Fibroblast of skin of scalp (primary cell): ENCODE data around the gene DLEC1.
A peak's percentile ranks its signal among the peaks of the same experiment; 100 is the strongest.

Experiments used
- DNase-seq: peaks from one replicate; pipeline ENCODE4 v3.0.0-alpha.2; 2013

Gene DLEC1

GRCh38 chr3:38109580-38110313 lies 70.7 kb downstream of the DLEC1 start:
- no peak for DNase-seq

GRCh38 chr3:38110314-38111050 lies 71.5 kb downstream of the DLEC1 start:
- DNase-seq = no peak

- no peak for DNase-seq
Observed at GRCh38 chr3:38111201-38111600, 72.2 kb downstream of the DLEC1 start.

DNA sequence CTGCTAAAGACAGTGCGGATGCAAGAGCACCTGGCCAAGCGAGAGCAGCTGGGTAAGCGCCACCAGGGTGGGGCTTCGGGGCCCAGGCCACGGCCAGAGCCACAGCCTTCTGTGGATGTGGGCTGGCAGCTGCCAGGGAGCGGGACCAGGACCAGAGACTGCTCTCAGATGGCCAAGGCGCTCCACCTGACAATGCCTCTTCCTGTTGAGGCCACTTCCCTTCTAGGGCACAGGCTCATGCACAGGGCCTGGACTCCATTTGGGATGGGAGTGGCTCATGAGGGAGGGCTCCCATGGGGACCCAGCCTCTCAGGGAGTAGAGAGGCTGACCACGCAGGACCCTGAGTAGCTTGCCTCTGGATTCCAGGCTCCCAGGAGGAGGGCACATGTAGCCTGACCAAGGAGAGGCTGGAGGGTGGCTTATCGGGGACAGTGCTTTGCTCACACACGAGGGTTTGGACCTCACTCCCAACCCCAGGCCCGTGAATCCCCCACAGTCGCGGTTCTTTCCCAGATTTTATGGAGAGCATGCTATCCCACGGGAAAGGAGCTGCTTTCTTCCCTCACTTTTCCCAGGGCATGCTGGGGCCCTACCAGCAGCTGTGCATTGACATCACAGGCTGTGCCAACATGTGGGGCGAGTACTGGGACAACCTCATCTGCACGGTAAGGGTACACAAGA lies 72.8 kb downstream of the DLEC1 start:
- no peak for DNase-seq

- no peak for DNase-seq
Observed at GRCh38 chr3:38112378-38112761, 73.4 kb downstream of the DLEC1 start.

GRCh38 chr3:38114052-38114874 lies 75.3 kb downstream of the DLEC1 start:
- DNase-seq = no peak

GRCh38 chr3:38114875-38115644 lies 76.1 kb downstream of the DLEC1 start:
- DNase-seq = no peak

DNA sequence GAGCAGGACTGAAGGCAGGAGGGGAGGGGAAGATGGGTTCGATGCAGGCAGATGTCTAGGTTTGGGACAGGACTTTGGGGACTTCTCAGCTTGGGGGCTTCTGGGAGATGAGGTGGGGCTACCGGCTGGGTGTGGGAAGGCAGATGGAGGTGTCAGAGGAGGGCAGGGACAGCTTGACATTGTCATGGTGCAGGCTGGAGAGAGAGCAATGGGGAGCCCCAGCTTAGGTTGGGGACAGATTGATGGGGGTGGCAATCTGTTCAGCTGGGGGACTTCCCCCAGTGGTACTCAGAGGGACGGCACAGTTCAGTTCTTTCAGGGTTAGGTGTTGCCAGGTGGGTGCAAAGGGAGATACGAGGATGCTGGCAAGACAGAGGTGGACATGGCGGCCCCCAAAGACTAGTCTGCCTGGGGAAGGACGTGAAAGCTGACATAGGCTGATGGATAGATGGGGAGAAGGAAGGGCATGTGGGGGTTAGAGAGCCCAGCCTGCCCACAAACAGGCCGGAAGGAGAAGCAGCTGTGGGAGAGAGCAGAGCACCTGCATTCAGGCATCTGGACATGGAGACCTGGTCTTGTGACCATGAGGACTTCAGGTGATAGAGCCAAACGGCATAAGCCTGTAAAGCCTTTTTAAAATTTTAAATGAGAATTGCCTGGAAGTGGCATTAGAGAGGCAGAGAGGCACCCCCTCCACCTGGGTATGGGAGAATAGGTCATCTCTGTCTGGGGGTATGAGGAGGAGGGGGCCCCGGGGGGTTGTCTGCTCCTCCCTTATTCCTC lies 76.8 kb downstream of the DLEC1 start:
- no peak for DNase-seq

GRCh38 chr3:38116471-38117162 lies 77.6 kb downstream of the DLEC1 start:
- DNase-seq = no peak

DNA sequence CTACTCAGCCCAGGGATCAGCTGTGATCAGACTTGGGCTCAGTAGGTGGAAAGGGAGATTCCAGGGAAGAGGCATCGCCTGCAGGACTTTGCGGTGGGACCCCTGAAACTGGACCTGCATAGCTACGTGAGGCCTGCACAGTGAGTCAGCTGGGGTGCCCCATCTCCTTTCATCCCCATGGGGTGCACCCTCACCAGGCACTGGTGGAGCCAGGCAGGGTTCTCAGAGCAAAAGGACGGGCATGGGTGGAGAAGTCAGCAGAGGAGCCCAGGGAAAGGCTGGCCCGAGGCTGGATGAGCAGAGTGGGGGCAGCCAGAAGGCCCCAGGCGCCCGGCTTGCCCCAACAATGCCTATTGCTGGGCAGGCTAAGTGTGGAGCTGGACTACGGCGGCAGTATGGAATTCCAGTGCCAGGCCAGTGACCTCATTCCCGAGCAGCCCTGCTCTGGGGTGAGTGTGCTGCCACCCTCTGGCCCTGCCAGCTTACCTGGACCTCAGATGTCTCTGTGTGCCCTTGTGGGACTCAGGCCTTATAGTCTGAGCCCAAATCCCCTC lies 78.2 kb downstream of the DLEC1 start:
- no peak for DNase-seq

- peak; percentile 53 for DNase-seq
Observed at GRCh38 chr3:38117748-38118420, 78.9 kb downstream of the DLEC1 start.

- DNase-seq = no peak
Observed at GRCh38 chr3:38118421-38119247, 79.6 kb downstream of the DLEC1 start.

GRCh38 chr3:38119248-38119544 lies 80.2 kb downstream of the DLEC1 start:
- DNase-seq = no peak

GRCh38 chr3:38119821-38120692 lies 81.0 kb downstream of the DLEC1 start:
- no peak for DNase-seq

DNA sequence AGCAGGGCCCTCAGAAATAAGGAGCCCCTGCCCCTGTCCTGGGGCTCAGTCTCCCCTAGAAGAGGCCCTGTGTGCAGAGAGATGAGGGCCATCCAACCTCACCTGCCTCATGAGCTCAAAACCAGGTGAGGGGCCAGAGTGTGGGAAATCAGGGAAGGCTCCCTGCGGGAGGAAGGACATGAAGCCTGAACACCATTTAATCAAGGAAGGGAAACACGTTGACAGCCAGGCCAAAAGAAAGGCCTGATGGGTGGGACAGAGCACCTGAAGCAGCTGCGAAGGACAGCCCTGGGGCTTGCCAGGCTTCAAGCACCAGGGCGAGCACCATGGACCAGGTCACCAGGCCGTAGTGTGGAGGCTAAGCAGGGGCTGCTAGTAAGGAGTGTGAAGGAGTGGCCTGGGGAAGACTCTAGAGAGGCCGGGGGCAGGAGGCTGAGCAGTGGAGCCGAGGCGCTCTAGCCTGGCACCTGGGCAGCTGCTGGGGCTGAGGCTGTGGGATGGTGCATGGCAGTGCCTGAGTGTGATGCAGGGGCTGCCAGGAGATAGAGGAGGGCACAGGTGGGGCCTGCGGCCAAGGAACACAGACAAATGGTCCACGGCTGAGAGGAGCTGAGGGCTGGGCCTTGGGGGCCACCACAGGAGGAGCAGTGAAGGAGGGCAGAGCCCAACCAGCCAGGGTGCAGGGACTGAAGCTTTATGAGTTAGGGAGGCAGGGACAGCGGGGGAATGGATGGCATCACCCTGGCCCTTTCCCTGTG lies 81.9 kb downstream of the DLEC1 start:
- no peak for DNase-seq

DNA sequence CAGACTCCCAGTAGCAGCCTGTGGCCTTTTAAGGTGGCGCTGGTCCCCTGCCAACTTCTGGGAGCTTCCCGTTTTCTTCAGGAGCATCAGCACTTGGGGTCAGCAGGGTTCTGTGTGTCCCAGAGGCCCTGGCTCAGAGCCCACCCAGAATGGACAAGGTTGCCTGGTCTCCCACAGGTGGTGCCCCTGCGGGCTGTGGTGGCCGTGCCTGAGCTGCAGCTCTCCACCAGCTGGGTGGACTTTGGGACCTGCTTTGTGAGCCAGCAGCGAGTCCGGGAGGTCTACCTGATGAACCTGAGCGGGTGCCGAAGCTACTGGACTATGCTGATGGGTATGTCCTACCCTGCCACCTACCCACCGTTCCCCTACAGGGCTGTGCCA lies 82.4 kb downstream of the DLEC1 start:
- no peak for DNase-seq

DNA sequence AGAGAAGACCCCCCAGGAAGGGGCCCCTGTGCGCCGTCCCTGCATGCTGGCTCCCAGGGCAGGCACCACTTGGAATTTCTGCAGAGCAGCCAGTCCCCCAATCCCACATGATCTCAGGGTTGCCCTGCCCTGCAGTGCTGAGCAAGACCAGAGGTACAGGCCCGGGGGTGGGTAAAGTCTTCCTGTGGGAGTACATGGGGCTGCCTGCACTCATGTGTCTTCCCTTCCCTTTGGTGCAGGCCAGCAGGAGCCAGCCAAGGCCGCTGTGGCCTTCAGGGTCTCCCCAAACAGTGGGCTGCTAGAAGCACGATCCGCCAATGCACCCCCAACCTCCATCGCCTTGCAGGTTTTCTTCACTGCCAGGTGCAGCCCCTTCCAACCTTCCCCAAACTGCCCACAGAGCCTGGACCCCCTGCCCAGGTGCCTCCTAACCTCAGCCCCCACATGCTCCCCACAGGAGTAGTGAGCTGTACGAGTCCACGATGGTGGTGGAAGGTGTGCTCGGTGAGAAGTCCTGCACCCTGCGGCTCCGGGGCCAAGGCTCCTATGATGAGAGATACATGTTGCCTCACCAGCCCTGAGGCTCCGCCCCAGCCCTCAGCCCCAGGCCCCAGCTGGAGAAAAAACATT lies 82.9 kb downstream of the DLEC1 start:
- no peak for DNase-seq
